ENCODE results near the gene VPS16.
"Not testable (repeated sequence)": the region's sequence is repeated elsewhere in the genome, so short reads cannot be mapped to it uniquely, and the experiment has no call there.

Gene VPS16

GRCh38 chr20:2807019-2807418 is 33.5 kb upstream of the VPS16 start:
- DNase-seq, result no peak

DNA sequence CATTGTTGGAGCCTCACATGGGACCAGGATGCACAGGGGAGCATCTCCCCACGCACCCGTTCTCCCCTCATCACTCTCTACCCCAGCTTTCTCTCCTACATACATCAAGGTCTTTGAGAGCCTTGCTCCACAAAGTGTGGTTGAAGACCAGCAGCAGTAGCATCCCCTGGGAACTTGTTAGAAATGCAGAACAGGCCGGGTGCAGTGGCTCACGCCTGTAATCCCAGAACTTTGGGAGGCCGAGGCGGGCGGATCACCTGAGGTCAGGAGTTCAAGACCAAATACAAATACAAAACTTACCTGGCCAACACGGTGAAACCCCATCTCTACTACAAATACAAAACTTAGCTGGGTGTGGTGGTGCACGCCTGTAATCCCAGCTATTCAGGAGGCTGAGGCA is 32.6 kb upstream of the VPS16 start:
- not testable (repeated sequence) for DNase-seq

DNA sequence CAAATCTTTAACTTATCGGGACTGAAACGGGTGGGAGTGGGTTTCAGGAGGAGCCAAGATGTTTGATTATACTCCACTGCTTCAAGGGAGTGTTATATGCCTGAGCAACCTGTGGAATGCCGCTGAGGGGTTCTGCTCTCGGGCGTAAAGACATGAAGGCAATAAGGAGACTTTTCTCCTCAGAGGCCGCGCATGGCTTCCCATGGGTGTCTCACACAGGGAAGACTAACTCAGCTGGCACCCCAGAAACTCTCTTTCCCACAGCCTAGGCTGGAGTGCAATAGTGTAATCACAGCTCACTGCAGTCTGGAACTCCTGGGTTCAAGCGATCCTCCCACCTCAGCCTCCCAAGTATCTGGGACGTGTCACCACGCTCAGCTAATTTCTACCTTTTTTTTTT is 30.9 kb upstream of the VPS16 start:
- no peak for DNase-seq

DNA sequence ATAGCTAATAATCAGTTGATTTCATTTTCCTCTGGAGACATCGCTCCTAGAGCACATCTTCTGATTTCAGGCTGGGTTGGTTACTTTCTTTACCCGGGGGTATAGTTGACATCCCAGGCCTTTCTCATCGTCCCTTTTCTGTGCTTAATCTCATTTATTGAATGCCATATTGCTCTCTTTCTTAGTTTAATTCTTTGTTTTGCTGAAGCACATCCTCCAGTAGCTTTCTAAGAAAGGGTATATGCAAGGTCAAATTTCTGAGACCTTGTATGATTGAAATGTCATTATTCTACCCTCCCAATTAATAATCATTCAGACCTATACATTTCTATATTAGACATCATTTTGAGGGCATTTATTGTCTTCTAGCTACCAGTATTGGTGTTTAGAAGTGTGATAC is 28.4 kb upstream of the VPS16 start:
- DNase-seq, result no peak

GRCh38 chr20:2814076-2814475 is 26.5 kb upstream of the VPS16 start:
- DNase-seq, result no peak

GRCh38 chr20:2814587-2815051 is 25.9 kb upstream of the VPS16 start, which contains the start of gene C20orf141:
Gene C20orf141, plus strand, starts transcription at chr20:2814987. Its CDS starts 198 bp downstream, at chr20:2815185.
- DNase-seq, result peak; percentile 99

DNA sequence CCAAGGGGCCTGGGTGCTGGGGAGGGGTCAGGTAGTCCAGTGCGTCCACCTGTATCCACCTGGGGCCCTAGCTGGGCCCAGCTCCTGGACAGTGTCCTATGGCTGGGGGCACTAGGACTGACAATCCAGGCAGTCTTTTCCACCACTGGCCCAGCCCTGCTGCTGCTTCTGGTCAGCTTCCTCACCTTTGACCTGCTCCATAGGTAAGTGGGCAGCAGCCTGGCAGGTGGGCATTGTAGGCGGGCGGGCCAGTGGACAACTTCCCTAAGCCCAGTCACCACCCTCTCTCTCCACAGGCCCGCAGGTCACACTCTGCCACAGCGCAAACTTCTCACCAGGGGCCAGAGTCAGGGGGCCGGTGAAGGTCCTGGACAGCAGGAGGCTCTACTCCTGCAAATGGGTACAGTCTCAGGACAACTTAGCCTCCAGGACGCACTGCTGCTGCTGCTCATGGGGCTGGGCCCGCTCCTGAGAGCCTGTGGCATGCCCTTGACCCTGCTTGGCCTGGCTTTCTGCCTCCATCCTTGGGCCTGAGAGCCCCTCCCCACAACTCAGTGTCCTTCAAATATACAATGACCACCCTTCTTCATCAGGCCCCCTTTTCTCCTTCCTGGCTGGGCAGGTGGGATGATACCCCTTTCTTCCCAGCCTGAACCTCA is 25.2 kb upstream of the VPS16 start:
- DNase-seq, result no peak

DNA sequence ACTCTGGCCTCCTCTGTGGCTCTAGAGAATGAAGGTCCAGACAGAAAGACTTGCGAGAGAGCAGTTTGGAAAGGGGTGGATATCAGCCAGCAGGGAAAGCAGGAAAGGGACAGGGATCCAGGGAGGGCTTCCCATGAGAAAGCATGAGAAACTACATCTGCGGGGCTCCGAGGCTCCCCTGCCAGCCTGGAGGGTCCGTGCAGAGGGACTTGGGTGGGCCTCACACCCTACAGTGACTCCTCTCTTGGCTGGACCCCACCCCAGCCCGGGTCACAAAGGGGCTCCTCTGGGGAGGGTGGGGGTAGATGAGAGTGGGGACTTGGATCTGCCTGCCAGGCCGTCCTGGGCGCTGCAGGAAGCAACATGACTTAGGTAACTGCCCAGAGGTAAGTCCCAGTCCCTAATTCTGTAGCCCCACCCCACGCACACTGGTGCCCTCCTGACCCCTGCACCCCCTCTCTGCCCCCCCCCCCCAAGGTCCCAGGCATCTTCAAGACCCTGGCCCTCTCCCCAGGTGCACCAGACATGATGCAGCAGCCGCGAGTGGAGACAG is 24.4 kb upstream of the VPS16 start, which contains the start of gene TMEM239:
Gene TMEM239, plus strand, starts transcription at position 335 of the 553 bp plus-strand sequence. Its CDS starts 191 bp downstream, at position 526.
- no peak for DNase-seq

GRCh38 chr20:2816583-2817340 is 23.8 kb upstream of the VPS16 start:
- DNase-seq, result no peak

DNA sequence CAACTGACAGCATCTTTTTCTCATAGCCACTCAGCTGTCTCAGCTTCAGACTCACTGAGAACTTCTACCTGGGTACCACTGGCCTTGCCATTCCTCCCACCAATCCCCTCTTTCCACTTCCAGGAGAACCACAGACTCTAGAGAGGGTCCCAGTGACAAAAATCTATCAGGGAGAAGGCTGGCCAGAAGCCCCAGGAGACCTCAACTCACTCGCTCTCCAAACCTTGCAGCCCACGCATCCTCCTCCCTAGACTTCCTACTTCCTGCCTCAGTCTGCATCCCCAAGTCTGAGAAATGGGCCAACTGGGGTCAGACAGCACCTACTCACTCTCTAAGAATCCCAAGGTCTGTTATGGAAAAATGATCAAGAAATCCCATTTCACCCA is 23.2 kb upstream of the VPS16 start:
- no peak for DNase-seq

DNA sequence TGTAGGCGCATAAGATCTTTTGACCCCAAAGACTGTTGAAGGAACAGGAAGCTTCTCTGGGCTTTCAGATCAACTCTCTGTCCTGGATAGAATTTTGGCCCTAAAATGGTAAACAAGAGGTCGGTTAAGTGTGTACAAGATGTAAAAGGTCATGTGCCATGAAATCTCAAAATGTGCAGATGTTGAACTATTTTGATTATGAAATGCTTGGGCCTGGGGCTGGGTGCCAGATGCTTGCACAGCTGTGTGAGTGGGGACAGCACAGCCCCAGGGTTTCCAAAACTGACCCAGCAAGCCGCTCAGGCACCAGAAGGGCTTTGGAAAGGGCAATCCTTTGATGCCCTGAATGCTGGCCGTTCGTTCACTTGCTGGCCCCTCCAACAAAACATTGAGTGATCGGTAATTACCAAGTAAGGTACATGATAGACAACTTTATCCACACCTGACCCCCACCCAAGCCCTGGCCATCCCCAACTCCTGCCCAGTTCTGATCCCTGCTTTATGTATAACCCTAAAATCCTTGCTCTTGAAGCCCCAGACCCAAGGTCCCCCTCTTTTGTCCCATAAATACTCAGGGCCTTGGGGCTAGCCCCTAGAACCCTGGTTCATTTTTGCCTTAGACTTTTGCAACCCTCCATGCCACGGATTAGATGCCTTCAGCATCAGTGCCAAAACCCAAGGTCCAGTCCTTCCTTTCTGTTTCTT is 22.5 kb upstream of the VPS16 start:
- no peak for DNase-seq

DNA sequence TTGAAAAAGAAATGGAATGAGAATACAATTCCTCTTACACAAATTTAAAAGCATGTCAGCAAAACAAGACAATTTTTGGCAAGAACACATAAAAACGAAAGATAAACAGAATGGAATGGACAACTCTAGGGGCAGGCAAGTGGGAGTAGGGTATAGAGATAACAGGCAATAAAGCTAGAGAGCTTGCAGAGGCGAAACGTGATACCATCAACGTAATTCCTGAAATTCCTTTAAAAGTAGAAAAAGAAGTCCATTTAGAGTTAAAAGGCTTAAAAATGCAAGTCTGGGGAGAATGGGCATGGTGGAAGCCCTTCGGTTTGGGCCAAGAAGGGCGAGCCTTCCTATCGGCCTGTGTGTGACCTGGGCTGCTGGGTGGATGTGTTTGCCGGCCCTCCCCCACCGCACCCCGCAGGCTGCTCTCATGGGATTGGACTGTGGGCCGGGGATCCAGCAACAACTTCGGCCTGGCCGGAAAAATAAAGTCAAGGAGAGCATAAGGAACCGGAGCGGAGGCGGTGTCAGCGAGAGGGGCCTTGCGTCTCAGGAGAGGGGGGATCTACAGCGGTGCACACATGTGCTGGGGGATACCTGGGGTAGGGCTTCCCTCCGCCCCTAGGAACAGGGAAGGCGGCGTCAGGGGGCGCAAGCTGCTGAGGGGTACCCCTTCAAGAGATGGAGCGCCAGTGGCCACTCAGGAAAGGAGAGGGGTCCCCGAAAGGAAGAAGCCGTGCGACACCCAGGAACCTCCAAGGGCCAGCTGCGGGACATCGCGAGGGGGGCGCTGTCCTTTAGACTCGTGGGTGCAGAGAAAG is 20.3 kb upstream of the VPS16 start:
- peak; percentile 52 for DNase-seq

DNA sequence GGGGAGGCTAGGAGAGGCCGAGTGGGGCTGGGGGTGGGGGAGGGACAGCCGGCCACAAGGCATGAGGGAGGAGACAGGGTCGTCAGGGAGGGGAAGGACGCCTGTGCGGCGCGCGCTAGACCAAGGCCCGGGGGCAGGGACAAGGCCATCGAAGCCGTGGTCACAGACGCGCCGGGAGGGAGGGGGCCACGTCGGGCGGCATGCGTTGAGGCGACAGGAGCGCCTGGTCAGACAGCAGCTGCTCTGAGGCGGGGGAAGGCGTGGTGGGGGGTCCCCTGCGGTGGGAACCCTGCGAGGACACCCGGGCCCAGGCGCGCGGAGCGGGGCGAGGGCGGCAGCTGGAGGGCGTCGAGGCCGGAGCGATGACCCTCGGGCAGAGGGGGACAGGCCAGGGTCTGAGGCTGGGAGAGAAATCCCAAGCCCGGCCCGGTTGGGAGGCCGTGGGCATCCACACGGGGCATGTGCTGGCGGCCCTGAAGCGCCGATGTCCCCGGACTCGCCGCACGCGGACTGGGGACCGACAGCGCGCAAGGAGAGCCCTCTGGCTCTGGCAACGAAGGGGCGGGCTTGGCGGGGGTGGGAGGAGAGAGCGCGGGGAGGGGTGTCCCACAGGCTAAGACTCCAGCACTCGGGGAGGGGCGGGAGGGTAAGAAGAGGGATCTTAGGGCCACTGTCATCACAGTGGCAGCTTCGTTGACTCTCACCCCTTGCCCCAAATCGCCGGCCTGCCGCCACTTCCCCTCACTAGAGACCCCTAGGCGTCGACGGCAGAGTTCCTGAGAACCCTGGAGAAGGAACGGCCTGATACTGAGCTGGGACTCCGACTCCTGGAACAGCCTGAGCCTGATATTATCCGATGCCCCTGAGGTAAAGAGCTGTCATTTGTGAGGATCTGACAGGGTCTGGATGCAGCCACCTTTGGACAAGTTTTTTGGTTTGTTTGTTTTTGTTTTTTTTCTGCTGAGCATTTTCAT is 19.4 kb upstream of the VPS16 start:
- no peak for DNase-seq

DNA sequence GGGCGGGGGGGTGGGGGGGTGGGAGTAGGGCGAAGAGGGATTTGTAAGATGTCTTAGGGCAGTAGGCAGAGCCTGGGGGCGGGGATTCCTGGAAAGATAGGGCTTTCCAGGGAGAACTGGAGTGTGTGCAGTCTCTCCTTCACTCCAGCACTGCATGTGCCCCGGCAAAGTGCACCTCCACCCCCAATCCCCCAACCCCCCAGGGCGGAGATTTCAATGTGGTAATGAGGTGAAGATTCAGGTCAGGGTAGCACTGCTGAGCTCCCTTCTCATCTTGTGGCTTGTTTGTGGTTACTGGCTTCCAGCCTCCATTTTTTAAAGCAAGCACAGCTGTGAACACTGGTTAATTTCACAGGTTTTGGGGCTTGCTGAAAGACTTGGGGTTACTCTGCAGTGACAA is 18.5 kb upstream of the VPS16 start:
- peak; percentile 63 for DNase-seq

GRCh38 chr20:2825761-2826160 is 14.8 kb upstream of the VPS16 start:
- no peak for DNase-seq

DNA sequence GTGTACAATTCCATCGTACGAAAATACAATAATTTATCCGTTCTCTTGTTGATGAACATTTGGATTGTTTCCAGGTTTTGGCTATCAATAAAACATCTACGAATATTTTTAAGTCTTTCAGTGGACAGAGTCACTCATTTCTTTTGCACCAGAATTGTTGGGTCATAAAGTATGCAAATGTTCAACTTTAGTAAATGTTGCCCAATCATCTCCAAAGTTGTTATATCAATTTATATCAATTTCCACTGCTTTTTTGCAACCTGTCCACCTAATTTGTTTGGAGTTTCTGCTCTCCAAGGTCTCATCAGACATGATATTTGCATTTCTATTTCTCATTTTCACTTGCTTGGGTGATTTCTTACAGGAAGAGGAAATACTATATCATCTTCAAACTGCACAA is 13.9 kb upstream of the VPS16 start:
- no peak for DNase-seq

- DNase-seq, result no peak
These were observed 11.2 kb upstream of the VPS16 start for GRCh38 chr20:2829376-2829775.

- not testable (repeated sequence) for DNase-seq
These were observed 9.3 kb upstream of the VPS16 start for GRCh38 chr20:2831206-2831605.

DNA sequence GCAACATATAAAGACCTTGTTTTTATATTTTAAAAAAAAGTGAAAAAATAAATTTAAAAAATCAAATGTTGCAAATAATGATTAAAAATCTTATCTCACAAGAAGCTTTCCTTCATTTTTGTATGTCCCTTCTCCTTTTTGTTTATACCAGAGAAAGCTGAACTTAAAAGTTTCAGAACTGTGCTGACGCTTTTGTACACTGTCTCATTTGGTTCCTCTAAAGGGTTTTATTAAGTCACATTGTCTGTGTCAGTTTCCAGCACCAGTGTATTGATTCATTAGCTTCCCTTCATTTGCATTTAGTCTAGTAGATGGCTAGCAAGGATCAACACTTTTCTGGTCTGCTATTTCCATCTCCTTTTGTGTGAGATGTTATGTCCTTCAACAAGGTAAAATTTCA is 6.8 kb upstream of the VPS16 start:
- no peak for DNase-seq

- no peak for DNase-seq
These were observed 6.0 kb upstream of the VPS16 start for GRCh38 chr20:2834401-2835110.

All from fibroblast of skin of abdomen (primary cell).